ENCODE data around the gene ACP2. TPM values are rescaled to one million over a fixed set of nuclear protein-coding genes. Genes with fewer than 3 reads are reported as not detected.

The ACP2 gene
- total and polyA plus RNA-seq, 10 of the 15 experiments (the other 5 are each of a cell fraction or from before 2014, with no cell fraction given) = 0.98 to 11.7 (median 7.4) TPM

- Histone ChIP-seq H3K27me3 (replicated peaks in 1 of 2; ENCODE audit: control insufficient read depth in 2 of 2, insufficient read depth in 2 of 2, low read length in 1 of 2) (no peaks in the 10 kb centered on the region), H2AFZ (ENCODE audit: control insufficient read depth, low read depth, low read length) (peak overlapping the region; percentile 94), H3K9me3 (replicated peaks; ENCODE audit: control insufficient read depth, insufficient read depth, low read length) (no peaks in the 10 kb centered on the region), H3K4me3 (peak overlapping the region; percentile 78; the same call in 1 of the 2 replicates), H3K27ac (ENCODE audit: control insufficient read depth, insufficient read depth) (peak overlapping the region; percentile 79), H3K4me2 (ENCODE audit: control insufficient read depth, insufficient read depth) (peak overlapping the region; percentile 89), H4K20me1 (ENCODE audit: control insufficient read depth, insufficient read depth) (no peaks in the 10 kb centered on the region), H3K36me3 (ENCODE audit: control insufficient read depth in 2 of 2, insufficient read depth in 2 of 2, low read length in 1 of 2) (no peaks in the 10 kb centered on the region), H3K4me1 (ENCODE audit: control insufficient read depth, insufficient read depth, low read length) (peaks cover 23% of the 10 kb centered on the region), H3K9ac (ENCODE audit: control insufficient read depth, insufficient read depth, low read length) (peak overlapping the region; percentile 78), H3K79me2 (ENCODE audit: control insufficient read depth, insufficient read depth, low read length) (peaks cover 30% of the 10 kb centered on the region)
- SMC1A ChIA-PET (ENCODE audit: uncharacterized antibody, unreplicated experiment) = interaction anchor here (0.6 kb wide), 1 partner anchor 573 kb away, joined by 3 read pairs; no protein-coding TSS in a partner anchor
- in situ Hi-C loops (cut with MboI) = no loop called here
- BruUV-seq (replicated peaks) = no TSS peak
- TF ChIP-seq WRNIP1 (IDR thresholded peaks at IDR 0.05; ENCODE audit: borderline replicate concordance, low read depth, low read length) = no peak
- TF ChIP-seq RAD51 (IDR thresholded peaks at IDR 0.05) = no peak
- no peak for TF ChIP-seq SUZ12 (IDR thresholded peaks at IDR 0.05; ENCODE audit: unreplicated experiment)
- TF ChIP-seq RUNX3 (IDR thresholded peaks at IDR 0.05; ENCODE audit: low read length) = peak; percentile 61; the same call in 1 of the 2 replicates
- no peak for TF ChIP-seq YBX1 (IDR thresholded peaks at IDR 0.05)
- peak; percentile 88 for TF ChIP-seq SPI1 (IDR thresholded peaks at IDR 0.05; ENCODE audit: borderline replicate concordance, insufficient read depth, low read depth, low read length)
- ATAC-seq (no peak), FAIRE-seq (no peak), DNase-seq (ENCODE audit: low read depth, low spot score) (no peak)
- CTCF ChIA-PET = interaction anchor here (1.0 to 1.4 kb wide), 3 partner anchors 9 to 89 kb away, joined by 3 to 7 read pairs (median 3); partner anchors contain the start of gene NR1H3
- POLR2A ChIA-PET = interaction anchor here (1.0 to 1.1 kb wide), 2 partner anchors 8 to 54 kb away, joined by 3 to 6 read pairs; no protein-coding TSS in a partner anchor
- WGBS (ENCODE audit: insufficient coverage, insufficient replicate concordance, low lambda C conversion rate, missing lambda C conversion rate) = 67% methylated on average over 13 of the region's 13 CpGs
- RAD21 ChIA-PET (ENCODE audit: unreplicated experiment) = no interaction called here
- intact Hi-C loops (cut with micrococcal nuclease; ENCODE audit: unreplicated experiment) = loop anchor here (1.0 kb wide), 2 partner anchors 54 to 91 kb away; partner anchors contain the start of gene DDB2
Measured at GRCh38 chr11:47268448-47269001, 19.9 kb upstream of the ACP2 start.

DNA sequence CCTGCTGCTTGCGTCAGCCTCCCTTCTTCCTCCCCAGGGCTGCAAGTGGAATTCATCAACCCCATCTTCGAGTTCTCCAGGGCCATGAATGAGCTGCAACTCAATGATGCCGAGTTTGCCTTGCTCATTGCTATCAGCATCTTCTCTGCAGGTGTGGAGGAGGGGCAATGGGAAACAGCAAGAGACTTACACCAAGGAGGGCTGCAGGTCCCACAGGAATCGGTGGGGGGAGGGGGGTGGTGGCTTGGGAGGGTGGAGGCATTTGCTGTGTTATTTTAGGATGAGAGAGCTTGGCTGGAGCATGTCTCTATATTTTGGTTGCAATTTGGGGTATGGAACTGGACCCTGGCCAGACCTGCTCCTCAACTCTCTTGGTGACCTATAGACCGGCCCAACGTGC lies 19.3 kb upstream of the ACP2 start:
- RAD21 ChIA-PET (ENCODE audit: unreplicated experiment) = no interaction called here
- TF ChIP-seq NR2F1 (conservative IDR thresholded peaks at IDR 0.05) (no peak), JUND (IDR thresholded peaks at IDR 0.05; ENCODE audit: low read depth, low read length) (no peak), POLR2A (IDR thresholded peaks at IDR 0.05; ENCODE audit: low read depth, low read length) (no peak), ZBTB4 (CRISPR knock-in tag; IDR thresholded peaks at IDR 0.05) (no peak)
- TF ChIP-seq, protein P1, sequence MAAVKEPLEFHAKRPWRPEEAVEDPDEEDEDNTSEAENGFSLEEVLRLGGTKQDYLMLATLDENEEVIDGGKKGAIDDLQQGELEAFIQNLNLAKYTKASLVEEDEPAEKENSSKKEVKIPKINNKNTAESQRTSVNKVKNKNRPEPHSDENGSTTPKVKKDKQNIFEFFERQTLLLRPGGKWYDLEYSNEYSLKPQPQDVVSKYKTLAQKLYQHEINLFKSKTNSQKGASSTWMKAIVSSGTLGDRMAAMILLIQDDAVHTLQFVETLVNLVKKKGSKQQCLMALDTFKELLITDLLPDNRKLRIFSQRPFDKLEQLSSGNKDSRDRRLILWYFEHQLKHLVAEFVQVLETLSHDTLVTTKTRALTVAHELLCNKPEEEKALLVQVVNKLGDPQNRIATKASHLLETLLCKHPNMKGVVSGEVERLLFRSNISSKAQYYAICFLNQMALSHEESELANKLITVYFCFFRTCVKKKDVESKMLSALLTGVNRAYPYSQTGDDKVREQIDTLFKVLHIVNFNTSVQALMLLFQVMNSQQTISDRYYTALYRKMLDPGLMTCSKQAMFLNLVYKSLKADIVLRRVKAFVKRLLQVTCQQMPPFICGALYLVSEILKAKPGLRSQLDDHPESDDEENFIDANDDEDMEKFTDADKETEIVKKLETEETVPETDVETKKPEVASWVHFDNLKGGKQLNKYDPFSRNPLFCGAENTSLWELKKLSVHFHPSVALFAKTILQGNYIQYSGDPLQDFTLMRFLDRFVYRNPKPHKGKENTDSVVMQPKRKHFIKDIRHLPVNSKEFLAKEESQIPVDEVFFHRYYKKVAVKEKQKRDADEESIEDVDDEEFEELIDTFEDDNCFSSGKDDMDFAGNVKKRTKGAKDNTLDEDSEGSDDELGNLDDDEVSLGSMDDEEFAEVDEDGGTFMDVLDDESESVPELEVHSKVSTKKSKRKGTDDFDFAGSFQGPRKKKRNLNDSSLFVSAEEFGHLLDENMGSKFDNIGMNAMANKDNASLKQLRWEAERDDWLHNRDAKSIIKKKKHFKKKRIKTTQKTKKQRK (IDR thresholded peaks at IDR 0.05; ENCODE audit: low read depth, low read length) = no peak

More for the DNA sequence above, 19.3 kb upstream of the ACP2 start:
- ATAC-seq (no peak), FAIRE-seq (no peak), DNase-seq (ENCODE audit: low read depth, low spot score) (no peak)
- Histone ChIP-seq H3K27ac (ENCODE audit: control insufficient read depth, insufficient read depth) (no peak overlapping the region), H3K4me2 (ENCODE audit: control insufficient read depth, insufficient read depth) (no peak overlapping the region), H3K27me3 (replicated peaks in 1 of 2; ENCODE audit: control insufficient read depth in 2 of 2, insufficient read depth in 2 of 2, low read length in 1 of 2) (no peaks in the 10 kb centered on the region), H3K79me2 (ENCODE audit: control insufficient read depth, insufficient read depth, low read length) (peaks cover 26% of the 10 kb centered on the region), H3K4me3 (no peak overlapping the region), H3K9ac (ENCODE audit: control insufficient read depth, insufficient read depth, low read length) (no peak overlapping the region), H2AFZ (ENCODE audit: control insufficient read depth, low read depth, low read length) (no peak overlapping the region), H4K20me1 (ENCODE audit: control insufficient read depth, insufficient read depth) (no peaks in the 10 kb centered on the region), H3K9me3 (replicated peaks; ENCODE audit: control insufficient read depth, insufficient read depth, low read length) (no peaks in the 10 kb centered on the region), H3K4me1 (ENCODE audit: control insufficient read depth, insufficient read depth, low read length) (peaks cover 23% of the 10 kb centered on the region), H3K36me3 (ENCODE audit: control insufficient read depth in 2 of 2, insufficient read depth in 2 of 2, low read length in 1 of 2) (no peaks in the 10 kb centered on the region)
- POLR2A ChIA-PET = interaction anchor here (1.0 to 1.3 kb wide), 3 partner anchors 8 to 54 kb away, joined by 3 to 6 read pairs (median 3); no protein-coding TSS in a partner anchor
- WGBS (ENCODE audit: insufficient coverage, insufficient replicate concordance, low lambda C conversion rate, missing lambda C conversion rate) = 89% methylated on average over 6 of the region's 6 CpGs
- no TSS peak for BruUV-seq (replicated peaks)
- in situ Hi-C loops (cut with MboI) (no loop called here), intact Hi-C loops (cut with micrococcal nuclease; ENCODE audit: unreplicated experiment) (no loop called here)
- CTCF ChIA-PET = interaction anchor here (1.0 to 1.4 kb wide), 3 partner anchors 9 to 88 kb away, joined by 3 to 7 read pairs (median 3); partner anchors contain the start of gene NR1H3
- SMC1A ChIA-PET (ENCODE audit: uncharacterized antibody, unreplicated experiment) = interaction anchor here (0.6 kb wide), 1 partner anchor 573 kb away, joined by 3 read pairs; no protein-coding TSS in a partner anchor

All from GM12878 (cell line).